ENCODE data around the gene CCDC142.

DNA sequence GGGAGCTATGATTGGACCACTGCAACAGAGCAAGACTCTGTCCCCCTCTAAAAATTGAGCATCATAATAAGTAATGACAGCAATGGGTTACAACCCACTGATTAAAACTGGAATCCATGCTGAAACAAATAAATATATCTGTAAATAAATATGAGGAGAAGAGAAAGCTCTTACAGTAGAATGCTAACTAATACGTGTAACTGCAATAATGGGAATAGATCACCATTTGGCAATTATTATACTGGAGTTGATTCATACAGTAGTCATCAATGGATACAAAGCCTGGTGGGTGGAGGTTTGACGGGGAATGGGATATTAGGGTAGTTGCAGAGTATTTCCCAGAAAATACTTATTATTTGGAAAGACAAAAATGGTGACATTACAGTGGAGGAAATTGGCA lies 34.0 kb downstream of the CCDC142 start:
- TF ChIP-seq TAF1 (conservative IDR thresholded peaks at IDR 0.05) (no peak), SP1 (IDR thresholded peaks at IDR 0.05) (no peak), NR2F2 (IDR thresholded peaks at IDR 0.05) (no peak), REST (IDR thresholded peaks at IDR 0.05) (no peak), JUND (IDR thresholded peaks at IDR 0.05) (no peak), RAD21 (IDR thresholded peaks at IDR 0.05) (no peak), ATF3 (IDR thresholded peaks at IDR 0.05) (no peak), EGR1 (IDR thresholded peaks at IDR 0.05; ENCODE audit: low read depth in 2 of 2) (no peak)
- TF ChIP-seq, protein P1, sequence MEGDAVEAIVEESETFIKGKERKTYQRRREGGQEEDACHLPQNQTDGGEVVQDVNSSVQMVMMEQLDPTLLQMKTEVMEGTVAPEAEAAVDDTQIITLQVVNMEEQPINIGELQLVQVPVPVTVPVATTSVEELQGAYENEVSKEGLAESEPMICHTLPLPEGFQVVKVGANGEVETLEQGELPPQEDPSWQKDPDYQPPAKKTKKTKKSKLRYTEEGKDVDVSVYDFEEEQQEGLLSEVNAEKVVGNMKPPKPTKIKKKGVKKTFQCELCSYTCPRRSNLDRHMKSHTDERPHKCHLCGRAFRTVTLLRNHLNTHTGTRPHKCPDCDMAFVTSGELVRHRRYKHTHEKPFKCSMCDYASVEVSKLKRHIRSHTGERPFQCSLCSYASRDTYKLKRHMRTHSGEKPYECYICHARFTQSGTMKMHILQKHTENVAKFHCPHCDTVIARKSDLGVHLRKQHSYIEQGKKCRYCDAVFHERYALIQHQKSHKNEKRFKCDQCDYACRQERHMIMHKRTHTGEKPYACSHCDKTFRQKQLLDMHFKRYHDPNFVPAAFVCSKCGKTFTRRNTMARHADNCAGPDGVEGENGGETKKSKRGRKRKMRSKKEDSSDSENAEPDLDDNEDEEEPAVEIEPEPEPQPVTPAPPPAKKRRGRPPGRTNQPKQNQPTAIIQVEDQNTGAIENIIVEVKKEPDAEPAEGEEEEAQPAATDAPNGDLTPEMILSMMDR (IDR thresholded peaks at IDR 0.05; ENCODE audit: low read depth, low read length, missing input control), result no peak
- TF ChIP-seq, protein P2, sequence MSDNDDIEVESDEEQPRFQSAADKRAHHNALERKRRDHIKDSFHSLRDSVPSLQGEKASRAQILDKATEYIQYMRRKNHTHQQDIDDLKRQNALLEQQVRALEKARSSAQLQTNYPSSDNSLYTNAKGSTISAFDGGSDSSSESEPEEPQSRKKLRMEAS (IDR thresholded peaks at IDR 0.05), result no peak

Measured in liver (tissue), 3 donors.